GM23248 (cell line): Measurements from ENCODE around the gene USP32. TPM values are rescaled to one million over a fixed set of nuclear protein-coding genes. Genes with fewer than 3 reads are reported as not detected.

Source experiments
- DNase-seq: peaks from one replicate; pipeline ENCODE4 v3.0.0-alpha.2; 2015
- H2AFZ ChIP-seq: fragments of 200-600 bp; sonication (generic); 2 replicates; pipeline ENCODE4 v1.6.1; 2016; ENCODE audit warnings: antibody characterized with exemption
- H3F3A ChIP-seq: fragments of 200-600 bp; sonication (generic); 2 replicates; pipeline ENCODE4 v1.6.1; 2016; ENCODE audit warnings: mild to moderate bottlenecking, antibody characterized with exemption, mixed run types; ENCODE audit not compliant: insufficient read depth
- H3K27ac ChIP-seq: fragments of 200-600 bp; sonication (generic); 2 replicates; pipeline ENCODE4 v1.5.1; 2016; ENCODE audit warnings: mild to moderate bottlenecking
- H3K27me3 ChIP-seq: fragments of 200-600 bp; sonication (generic); replicated peaks from 2 replicates; pipeline ENCODE4 v1.6.1; 2016; ENCODE audit warnings: mild to moderate bottlenecking; ENCODE audit not compliant: insufficient read depth
- H3K36me3 ChIP-seq: fragments of 200-600 bp; sonication (generic); 2 replicates; pipeline ENCODE4 v1.6.1; 2016; ENCODE audit warnings: low read depth, mild to moderate bottlenecking
- H3K4me1 ChIP-seq: fragments of 200-600 bp; sonication (generic); 2 replicates; pipeline ENCODE4 v1.6.1; 2016; ENCODE audit warnings: mild to moderate bottlenecking; ENCODE audit not compliant: insufficient read depth
- H3K4me2 ChIP-seq: fragments of 200-600 bp; sonication (generic); one replicate; pipeline ENCODE4 v1.6.1; 2016; ENCODE audit warnings: mild to moderate bottlenecking; ENCODE audit not compliant: unreplicated experiment
- H3K4me3 ChIP-seq: fragments of 200-600 bp; sonication (generic); 2 replicates; pipeline ENCODE4 v1.5.1; 2016; ENCODE audit warnings: mild to moderate bottlenecking
- H3K79me2 ChIP-seq: fragments of 200-600 bp; sonication (generic); 2 replicates; pipeline ENCODE4 v1.6.1; 2016; ENCODE audit warnings: mild to moderate bottlenecking; ENCODE audit not compliant: insufficient read depth
- H3K9ac ChIP-seq: fragments of 200-600 bp; sonication (generic); 2 replicates; pipeline ENCODE4 v1.6.1; 2016; ENCODE audit warnings: mild to moderate bottlenecking
- H3K9me2 ChIP-seq: fragments of 200-600 bp; sonication (generic); 2 replicates; pipeline ENCODE4 v1.6.1; 2016; ENCODE audit warnings: mixed run types, mild to moderate bottlenecking, moderate library complexity; ENCODE audit not compliant: insufficient read depth
- H3K9me3 ChIP-seq: fragments of 200-600 bp; sonication (generic); one replicate; pipeline ENCODE4 v1.6.1; 2017; ENCODE audit warnings: low read depth
- H4K20me1 ChIP-seq: fragments of 200-600 bp; sonication (generic); 2 replicates; pipeline ENCODE4 v1.6.0; 2016; ENCODE audit not compliant: insufficient read depth
- EZH2 ChIP-seq: fragments of 200-600 bp; sonication (generic); IDR thresholded peaks from 2 replicates; pipeline ENCODE4 v1.6.1; 2018; ENCODE audit warnings: antibody characterized with exemption, mild to moderate bottlenecking; ENCODE audit not compliant: insufficient read depth, poor library complexity, severe bottlenecking
- EZH2phosphoT487 ChIP-seq: fragments of 200-600 bp; sonication (generic); IDR thresholded peaks from 2 replicates; pipeline ENCODE4 v1.6.1; 2018; ENCODE audit warnings: antibody characterized with exemption, moderate library complexity, mild to moderate bottlenecking, low read depth; ENCODE audit not compliant: insufficient read depth
- WGBS, 2 experiments: methylation state at CpG; one replicate each; pipeline ENCODE4 v1.1.6; 2015 to 2017; ENCODE audit warnings: low lambda C conversion rate in 2 of 2, low coverage in 1 of 2; ENCODE audit errors: missing lambda C conversion rate in 2 of 2; 5-methylcytosine and 5-hydroxymethylcytosine counted together
- in situ Hi-C: fragments of 300-500 bp; cut with MboI; formaldehyde crosslinking; loops from 2 replicates; pipeline ENCODE4 v1.15.0; 2020
- polyA plus RNA-seq: library from polyadenylated mRNA; unstranded; fragments of >200 nt; fragmentation: Nextera tagmentation; extraction: Ambion mirVana; gene quantifications from 2 replicates; pipeline ENCODE4 v1.2.1, GENCODE V29; 2016
- total RNA-seq: library from RNA; depleted of rRNA; stranded (reverse); fragments of >200 nt; shearing (Covaris generic); gene quantifications from 2 replicates; pipeline ENCODE4 v1.2.3, GENCODE V29; 2014

Gene USP32
- total and polyA plus RNA-seq, 2 experiments from 2014 or later = 14.0 to 33.9 TPM

- H2AFZ ChIP-seq = peak overlapping the region; percentile 79
Measured at GRCh38 chr17:60142872-60143499, 248.9 kb downstream of the USP32 start.

GRCh38 chr17:60141111-60142018, 250.6 kb downstream of the USP32 start:
- no peak overlapping the region for H3K9ac ChIP-seq
- WGBS, 2 experiments = 17 to 20% methylated on average over 48 to 52 of the region's 52 CpGs
- H2AFZ ChIP-seq = 0 out of 2 replicates have a peak overlapping the region, but pooled peaks have one; percentile 17
- no peaks in the 10 kb centered on the region for H3K9me2 ChIP-seq
- peak; percentile 30 for DNase-seq
- H3K4me3 ChIP-seq = 0 out of 2 replicates have a peak overlapping the region, but pooled peaks have one; percentile 14
- peaks cover 9% of the 10 kb centered on the region; the same call in 1 of the 2 replicates for H3F3A ChIP-seq
- no peak overlapping the region for H3K4me2 ChIP-seq
- H3K9me3 ChIP-seq = no peaks in the 10 kb centered on the region
- TF ChIP-seq EZH2phosphoT487 (no peak), EZH2 (no peak)
- H3K4me1 ChIP-seq = peaks cover 14% of the 10 kb centered on the region
- H3K36me3 ChIP-seq = no peaks in the 10 kb centered on the region
- in situ Hi-C loops = no loop called here
- peaks cover 41% of the 10 kb centered on the region for H3K27me3 ChIP-seq
- no peak overlapping the region for H3K27ac ChIP-seq
- H3K79me2 ChIP-seq = no peaks in the 10 kb centered on the region
- no peaks in the 10 kb centered on the region for H4K20me1 ChIP-seq

More at GRCh38 chr17:60142872-60143499, 248.9 kb downstream of the USP32 start:
- WGBS, 2 experiments = 17% methylated on average over 10 of the region's 10 CpGs
- Histone ChIP-seq H3K27me3 (peaks cover 41% of the 10 kb centered on the region), H3K4me1 (peaks cover 14% of the 10 kb centered on the region), H3K9me3 (no peaks in the 10 kb centered on the region), H3K9ac (peak overlapping the region; percentile 60), H4K20me1 (no peaks in the 10 kb centered on the region), H3K4me2 (peak overlapping the region; percentile 90), H3K27ac (peak overlapping the region; percentile 42; the same call in 1 of the 2 replicates), H3K4me3 (peak overlapping the region; percentile 68), H3K9me2 (no peaks in the 10 kb centered on the region), H3K36me3 (no peaks in the 10 kb centered on the region), H3F3A (peaks cover 9% of the 10 kb centered on the region; the same call in 1 of the 2 replicates), H3K79me2 (no peaks in the 10 kb centered on the region)
- in situ Hi-C loops = no loop called here
- no peak for TF ChIP-seq EZH2
- no peak for TF ChIP-seq EZH2phosphoT487
- peak; percentile 93 for DNase-seq

- WGBS, 2 experiments = 9 to 13% methylated on average over 57 to 66 of the region's 66 CpGs
- Histone ChIP-seq H2AFZ (no peak overlapping the region), H3K9me3 (no peaks in the 10 kb centered on the region), H3K4me3 (no peak overlapping the region), H4K20me1 (no peaks in the 10 kb centered on the region), H3K9me2 (no peaks in the 10 kb centered on the region), H3K4me1 (peaks cover 14% of the 10 kb centered on the region), H3K27me3 (peaks cover 27% of the 10 kb centered on the region), H3K79me2 (no peaks in the 10 kb centered on the region), H3K27ac (no peak overlapping the region), H3K9ac (no peak overlapping the region), H3K36me3 (no peaks in the 10 kb centered on the region), H3F3A (peaks cover 9% of the 10 kb centered on the region; the same call in 1 of the 2 replicates), H3K4me2 (no peak overlapping the region)
- peak; percentile 24; the same call in 1 of the 2 replicates for TF ChIP-seq EZH2phosphoT487
- no peak for TF ChIP-seq EZH2
- DNase-seq = peak; percentile 85
- in situ Hi-C loops = no loop called here
Measured at GRCh38 chr17:60139438-60140285, 252.3 kb downstream of the USP32 start.
